ENCODE measurements around the gene SUSD1. TPM values are rescaled to one million over a fixed set of nuclear protein-coding genes. Genes with fewer than 3 reads are reported as not detected.

The SUSD1 gene
- total RNA-seq, 1 donor from 2014 or later = 16.6 TPM

- H3K36me3 Mint-ChIP-seq (ENCODE audit: low read depth, unreplicated experiment) = no peaks in the 10 kb centered on the region
- no peak overlapping the region for H3K4me3 Mint-ChIP-seq (ENCODE audit: unreplicated experiment)
- no peak overlapping the region for H3K27ac Mint-ChIP-seq (ENCODE audit: unreplicated experiment)
Observed at GRCh38 chr9:112031400-112031799, 143.7 kb downstream of the SUSD1 start.

GRCh38 chr9:112029921-112030444 is 145.1 kb downstream of the SUSD1 start:
- Histone ChIP-seq H4K20me1 (ENCODE audit: insufficient read depth, low read length) (no peaks in the 10 kb centered on the region), H3K4me3 (ENCODE audit: insufficient read depth, low read depth, low read length) (no peak overlapping the region), H3K79me2 (ENCODE audit: insufficient read depth, low read length) (no peaks in the 10 kb centered on the region), H2AFZ (ENCODE audit: low read depth, low read length) (no peak overlapping the region), H3K9ac (ENCODE audit: low read length) (peak overlapping the region; percentile 1), H3K4me2 (ENCODE audit: low read length) (peak overlapping the region; percentile 45), H3K9me3 (ENCODE audit: insufficient read depth, low read depth, low read length) (no peaks in the 10 kb centered on the region), H3K27ac (ENCODE audit: low read depth, low read length) (peak overlapping the region; percentile 54), H3K4me1 (ENCODE audit: insufficient read depth, low read length) (peaks cover 38% of the 10 kb centered on the region), H3K36me3 (ENCODE audit: insufficient read depth, low read length) (no peaks in the 10 kb centered on the region), H3K27me3 (ENCODE audit: insufficient read depth, low read length) (no peaks in the 10 kb centered on the region)
- Mint-ChIP-seq H3K4me1 (ENCODE audit: low read depth, unreplicated experiment) (peaks cover 34% of the 10 kb centered on the region), H3K9me3 (ENCODE audit: unreplicated experiment) (no peaks in the 10 kb centered on the region), H3K27me3 (ENCODE audit: low read depth, unreplicated experiment) (no peaks in the 10 kb centered on the region), H3K36me3 (ENCODE audit: low read depth, unreplicated experiment) (no peaks in the 10 kb centered on the region), H3K27ac (ENCODE audit: unreplicated experiment) (peak overlapping the region; percentile 77), H3K4me3 (ENCODE audit: unreplicated experiment) (peak overlapping the region; percentile 2)
- FAIRE-seq (no peak), DNase-seq (ENCODE audit: low read depth) (peak; percentile 72)
- TF ChIP-seq CTCF (IDR thresholded peaks at IDR 0.05; ENCODE audit: insufficient read depth, low read depth, low read length) = no peak
- TF ChIP-seq EZH2 (IDR thresholded peaks at IDR 0.05; ENCODE audit: insufficient read depth, low read length) = no peak

More at GRCh38 chr9:112031400-112031799, 143.7 kb downstream of the SUSD1 start:
- no peak overlapping the region for H3K4me3 ChIP-seq (ENCODE audit: insufficient read depth, low read depth, low read length)
- DNase-seq (ENCODE audit: low read depth) (no peak), FAIRE-seq (no peak)
- Mint-ChIP-seq H3K9me3 (ENCODE audit: unreplicated experiment) (no peaks in the 10 kb centered on the region), H3K4me1 (ENCODE audit: low read depth, unreplicated experiment) (peaks cover 40% of the 10 kb centered on the region), H3K27me3 (ENCODE audit: low read depth, unreplicated experiment) (no peaks in the 10 kb centered on the region)
- no peak overlapping the region for H2AFZ ChIP-seq (ENCODE audit: low read depth, low read length)
- H3K79me2 ChIP-seq (ENCODE audit: insufficient read depth, low read length) = no peaks in the 10 kb centered on the region
- no peaks in the 10 kb centered on the region for H4K20me1 ChIP-seq (ENCODE audit: insufficient read depth, low read length)
- no peak overlapping the region for H3K27ac ChIP-seq (ENCODE audit: low read depth, low read length)
- H3K9ac ChIP-seq (ENCODE audit: low read length) = no peak overlapping the region
- no peaks in the 10 kb centered on the region for H3K9me3 ChIP-seq (ENCODE audit: insufficient read depth, low read depth, low read length)
- H3K36me3 ChIP-seq (ENCODE audit: insufficient read depth, low read length) = no peaks in the 10 kb centered on the region
- H3K27me3 ChIP-seq (ENCODE audit: insufficient read depth, low read length) = no peaks in the 10 kb centered on the region
- no peak for TF ChIP-seq EZH2 (IDR thresholded peaks at IDR 0.05; ENCODE audit: insufficient read depth, low read length)
- no peak for TF ChIP-seq CTCF (IDR thresholded peaks at IDR 0.05; ENCODE audit: insufficient read depth, low read depth, low read length)
- peaks cover 38% of the 10 kb centered on the region for H3K4me1 ChIP-seq (ENCODE audit: insufficient read depth, low read length)
- no peak overlapping the region for H3K4me2 ChIP-seq (ENCODE audit: low read length)
